Germinal center (tissue), 1 donor: ENCODE results near the gene STAT3.
"Not testable (repeated sequence)": the region's sequence is repeated elsewhere in the genome, so short reads cannot be mapped to it uniquely, and the experiment has no call there.

Source experiments
- DNase-seq: peaks from one replicate; pipeline ENCODE4 v3.0.0; 2012; ENCODE audit warnings: mixed read lengths, low spot score

Gene STAT3

DNA sequence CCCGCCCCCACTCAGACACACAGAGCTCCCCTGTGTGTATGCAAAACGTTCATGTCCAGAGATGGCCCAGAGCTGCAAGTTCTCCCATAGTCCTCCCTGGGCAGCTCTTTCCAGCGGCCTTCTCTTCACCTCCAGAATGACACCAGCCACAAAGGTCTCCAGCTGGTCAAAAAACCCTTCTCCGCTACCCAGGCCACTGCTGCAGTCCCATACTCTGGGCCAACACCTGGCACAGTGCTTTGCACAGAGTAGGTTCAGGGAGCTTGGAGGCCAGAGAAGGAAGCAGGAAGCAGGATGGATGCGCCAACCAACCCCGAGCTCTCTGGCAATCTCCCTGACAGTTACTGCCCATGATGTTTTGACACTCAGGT, 110.9 kb downstream of the STAT3 start:
- no peak for DNase-seq

DNA sequence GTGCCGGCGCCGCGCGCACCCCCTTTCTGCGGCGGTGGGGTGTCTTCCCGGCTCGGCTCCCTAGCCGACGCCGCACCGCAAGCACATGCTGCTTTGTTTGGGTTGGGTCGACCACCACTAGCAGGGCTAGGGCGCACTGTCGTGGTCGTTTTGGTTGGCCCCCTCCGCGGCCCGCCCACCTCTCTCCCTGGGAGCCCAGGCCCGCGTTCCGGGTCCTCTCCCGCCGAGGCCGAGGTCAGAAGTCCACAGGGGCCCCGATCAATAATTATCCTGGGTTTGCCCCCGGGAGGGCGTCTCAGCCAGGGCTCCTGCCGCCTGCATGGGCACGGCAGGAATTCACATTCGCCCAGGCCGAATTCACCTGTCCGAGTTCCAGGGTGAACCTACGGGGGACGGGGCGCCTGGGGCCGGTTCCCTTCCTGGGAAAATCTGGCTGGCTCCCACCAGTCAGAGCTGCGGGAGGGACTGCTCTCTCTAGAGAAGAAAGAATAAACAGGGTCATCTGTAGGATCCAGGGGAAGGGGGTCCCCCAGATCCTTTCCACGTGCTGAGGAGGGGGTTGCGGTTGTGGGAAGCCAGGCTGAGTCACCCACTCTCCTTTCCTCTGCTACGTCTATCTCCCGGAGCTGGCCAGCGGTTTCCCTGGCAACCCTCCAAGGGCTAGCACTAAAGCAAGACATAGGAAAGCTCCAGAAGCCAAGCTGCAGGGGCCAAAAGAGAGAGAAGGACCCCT, 111.5 kb downstream of the STAT3 start:
- DNase-seq: no peak

DNA sequence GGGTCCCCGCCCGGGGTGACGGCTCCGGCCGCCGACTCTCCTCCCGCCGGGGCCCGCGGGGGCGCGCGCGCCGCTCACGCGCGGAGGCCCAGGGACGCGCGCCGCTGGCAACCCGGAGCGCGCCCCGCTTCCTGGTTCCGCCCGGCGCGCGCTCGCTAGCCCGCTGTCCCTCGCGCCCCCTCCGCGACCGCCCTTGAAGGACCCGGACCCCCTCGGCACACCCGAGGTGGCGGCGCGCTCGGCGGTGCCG, 112.0 kb downstream of the STAT3 start, which contains the start of gene STAT5B:
Gene STAT5B (minus strand): TSS at position 33 of the 250 bp plus-strand sequence. CDS start 44,264 bp downstream, outside the sequence.
- peak; percentile 91 for DNase-seq

DNA sequence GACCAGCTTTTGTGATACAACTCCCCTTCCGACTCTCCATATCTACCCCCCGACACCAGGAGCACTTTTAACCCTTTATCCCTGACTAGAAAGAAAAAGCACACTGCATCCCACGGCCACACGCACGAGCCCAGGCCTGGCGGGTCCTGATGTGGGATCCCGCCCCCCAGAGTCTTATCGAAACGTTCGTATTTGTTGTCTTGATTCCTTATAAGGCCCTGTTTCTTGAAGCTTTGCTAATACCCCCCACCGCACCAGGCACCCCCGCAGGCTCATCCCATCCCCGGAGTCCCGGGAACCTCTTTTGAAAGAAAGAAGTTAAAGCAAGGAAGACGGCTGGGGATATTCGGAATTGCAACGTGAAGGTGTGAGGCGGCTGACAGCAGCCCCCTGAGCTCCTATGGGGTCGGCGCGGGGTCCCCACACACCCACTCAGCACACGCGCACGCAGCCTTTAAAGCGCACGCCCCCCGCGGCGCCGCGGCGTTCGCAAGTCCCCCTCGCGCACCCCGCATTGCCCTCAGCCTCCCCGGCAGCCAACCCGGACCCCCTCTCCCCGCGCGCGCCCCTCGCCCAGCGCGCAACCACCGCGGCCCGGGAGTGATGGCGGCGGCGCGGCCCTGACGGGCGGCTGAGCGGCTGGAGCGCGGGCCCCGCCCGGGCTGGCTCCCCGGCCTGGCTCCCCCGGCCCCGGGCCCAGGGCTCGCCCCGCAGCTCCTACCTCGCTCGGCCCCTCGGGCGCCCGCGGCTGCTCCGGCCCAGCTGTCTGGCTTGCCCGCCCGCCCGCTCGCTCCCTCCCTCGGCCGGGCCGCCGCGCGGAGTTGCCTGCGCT, 112.5 kb downstream of the STAT3 start:
- no peak for DNase-seq

DNA sequence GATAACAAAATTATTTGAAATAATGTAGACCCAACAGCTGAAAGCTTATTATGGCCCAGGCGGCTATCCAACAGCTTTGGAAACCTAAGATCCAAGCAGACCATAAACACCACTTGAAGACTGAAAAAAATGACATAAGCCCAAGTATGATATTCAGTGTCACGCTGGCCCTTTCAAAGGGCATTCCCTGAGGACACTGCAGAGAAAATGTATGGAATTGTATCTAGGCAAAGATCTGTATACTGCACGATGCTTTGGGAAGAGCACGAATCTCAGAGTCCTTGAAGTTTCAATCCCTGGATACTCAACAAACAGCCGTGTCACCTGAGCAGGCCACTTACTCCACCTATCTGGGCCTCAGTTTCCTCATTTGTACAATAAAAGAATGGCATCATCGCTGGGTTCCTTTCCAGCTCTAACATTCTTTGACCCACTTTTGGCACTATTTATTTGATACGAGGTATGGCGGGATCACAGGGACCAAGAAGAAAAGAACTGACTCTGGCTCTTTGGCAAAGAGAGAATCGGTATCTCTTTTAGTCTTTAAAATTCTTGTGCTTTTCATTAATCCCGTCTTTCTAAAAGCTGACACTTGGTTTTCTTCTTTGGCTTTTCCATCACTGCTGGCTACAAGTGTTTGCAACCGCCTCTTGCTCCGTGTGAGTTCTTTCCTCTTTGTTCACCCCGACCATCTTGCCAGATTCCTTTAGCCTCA, 113.3 kb downstream of the STAT3 start:
- DNase-seq: no peak

DNA sequence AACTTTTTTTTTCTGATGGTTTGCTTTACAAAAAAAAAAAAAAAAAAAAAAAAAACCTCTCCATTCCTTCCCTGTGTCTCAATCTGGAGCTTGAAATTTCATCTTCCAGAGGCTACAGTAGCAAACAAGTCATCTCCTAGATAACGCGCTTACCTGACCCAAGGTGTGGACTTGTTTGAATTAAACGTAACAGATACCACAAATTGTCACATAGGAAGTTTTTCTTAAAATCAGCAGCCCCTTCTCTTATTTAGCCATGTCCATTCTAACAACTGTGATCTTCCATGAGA, 114.0 kb downstream of the STAT3 start:
- DNase-seq: no peak

DNA sequence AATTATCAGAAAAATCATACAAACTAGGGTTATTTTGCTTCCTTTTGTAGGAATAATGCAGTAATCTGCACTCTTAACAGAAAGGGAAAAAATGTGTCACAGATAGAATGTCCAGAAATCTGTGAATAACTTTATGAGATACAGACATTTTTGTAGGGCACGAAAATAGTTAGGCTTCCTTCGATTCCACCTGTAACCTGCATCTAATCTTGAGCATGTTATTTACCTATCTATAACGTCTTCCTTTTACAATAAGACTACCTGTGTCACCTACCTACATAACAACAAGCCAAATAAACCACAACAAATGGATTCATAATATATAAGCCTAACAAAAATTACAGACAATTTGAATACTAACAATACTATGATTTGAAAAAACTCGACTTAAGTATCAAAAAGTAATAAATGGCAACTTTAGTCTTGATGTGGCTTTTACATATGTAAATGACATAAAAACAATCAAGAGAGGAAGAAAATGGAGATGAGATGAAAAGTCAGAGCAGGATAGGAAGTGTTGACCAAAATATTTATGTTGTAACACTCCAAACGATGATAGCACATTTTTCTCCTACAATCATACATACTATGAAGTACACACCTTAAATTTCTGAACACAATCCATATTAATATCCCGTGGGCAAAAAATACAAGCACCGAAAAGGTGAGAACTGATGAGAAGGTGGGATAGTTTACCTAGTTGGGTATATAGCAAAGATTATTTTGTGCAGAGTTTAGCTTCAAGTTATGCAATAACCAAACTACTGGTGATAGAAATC, 114.6 kb downstream of the STAT3 start:
- DNase-seq: no peak

DNA sequence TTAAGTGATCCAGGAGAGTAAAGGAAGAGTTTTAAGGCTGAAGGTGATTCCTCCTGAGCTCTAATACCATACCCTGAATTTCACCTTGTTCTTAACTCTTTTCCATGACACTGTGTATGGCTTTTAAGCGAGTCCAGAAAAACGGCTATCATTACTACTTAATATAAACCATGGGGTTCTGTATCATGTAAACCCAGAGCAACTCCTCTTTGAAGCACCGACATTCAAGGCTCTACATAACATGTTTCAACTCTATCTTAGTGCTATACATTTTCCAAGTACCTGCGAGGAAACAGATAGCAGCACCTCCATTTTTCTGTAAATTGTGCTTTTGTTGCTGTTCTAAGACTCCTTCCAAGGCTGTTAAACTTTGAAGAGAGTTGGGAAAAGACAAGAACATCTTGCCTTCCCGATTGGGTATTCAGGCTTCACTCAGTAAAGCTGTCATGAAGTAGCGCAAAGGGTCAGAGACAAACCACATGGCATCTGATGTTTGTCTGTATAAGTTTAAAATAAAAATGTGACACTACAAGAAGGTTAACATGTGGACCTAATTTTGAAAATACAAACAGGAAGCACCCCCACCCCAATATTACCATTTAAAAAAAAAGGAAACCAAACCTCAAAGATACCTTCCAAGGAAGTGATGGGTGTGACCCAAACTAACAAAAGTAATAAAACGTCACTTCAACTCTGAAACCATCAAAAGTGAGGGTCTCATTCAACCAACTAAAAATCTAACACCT, 115.9 kb downstream of the STAT3 start:
- no peak for DNase-seq

DNA sequence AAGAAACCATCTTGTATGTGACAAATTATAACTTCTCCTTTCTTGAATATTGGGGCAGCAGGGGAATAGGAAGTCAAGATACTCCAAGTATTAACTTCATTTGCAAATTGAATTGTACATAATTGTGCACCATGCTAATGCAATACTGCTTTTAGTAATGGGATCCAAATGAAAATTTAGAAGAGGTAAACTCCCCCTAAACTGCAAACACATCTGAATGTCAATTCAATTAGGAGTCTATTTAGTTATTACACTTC, 116.5 kb downstream of the STAT3 start:
- no peak for DNase-seq

DNA sequence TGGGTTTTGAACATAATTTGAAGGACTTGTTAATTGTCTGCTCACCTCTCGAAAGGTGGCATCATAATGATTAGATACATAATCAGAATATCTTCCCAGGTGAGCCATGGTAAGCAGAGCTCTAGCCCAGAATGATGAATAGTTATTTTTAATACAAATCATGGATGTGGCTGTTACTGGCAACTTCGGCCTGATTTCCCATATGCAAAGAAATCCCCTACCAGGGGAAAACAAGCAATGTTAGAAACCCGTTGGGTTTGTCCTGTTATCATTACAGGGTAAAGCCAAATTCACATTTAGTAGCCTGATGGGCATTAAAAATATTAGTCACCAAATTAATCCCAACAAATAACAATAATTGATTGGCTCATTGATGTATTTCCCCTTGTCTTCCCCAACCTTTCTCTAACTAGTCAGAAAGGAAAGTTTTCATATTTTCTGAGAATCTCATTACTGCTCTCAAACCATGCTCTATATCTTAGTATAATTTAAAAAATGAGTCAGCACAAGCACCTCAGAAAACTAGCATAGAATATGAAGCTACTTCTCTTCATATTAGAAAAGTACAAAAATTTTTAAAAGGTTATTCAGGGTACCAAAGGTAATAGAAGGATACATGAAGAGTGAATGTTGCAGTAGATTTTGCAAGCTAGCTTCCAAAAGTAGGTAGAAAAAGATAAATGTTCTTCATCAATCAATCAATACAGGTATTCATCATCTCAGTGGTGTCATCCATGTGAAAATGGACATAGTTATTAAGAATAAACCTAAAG, 117.0 kb downstream of the STAT3 start:
- no peak for DNase-seq

DNA sequence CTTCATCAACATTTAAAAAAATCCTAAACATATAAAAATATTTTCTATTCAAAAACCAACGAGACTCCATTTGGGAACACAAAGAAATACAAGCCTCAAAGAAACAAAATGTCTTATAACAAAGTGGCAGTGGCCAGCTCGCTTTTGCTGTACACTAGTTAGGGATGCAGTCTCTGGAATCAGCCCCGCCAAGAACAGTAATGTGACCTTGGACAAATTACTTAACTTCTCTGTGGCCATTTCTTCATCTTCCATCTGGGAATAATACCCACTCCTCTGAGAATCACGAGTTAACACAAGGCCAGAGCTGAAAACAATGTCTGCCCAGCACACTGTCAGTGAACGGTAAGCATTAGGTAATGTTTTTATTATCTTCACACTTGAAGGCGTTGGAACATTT, 117.6 kb downstream of the STAT3 start:
- DNase-seq: no peak

DNA sequence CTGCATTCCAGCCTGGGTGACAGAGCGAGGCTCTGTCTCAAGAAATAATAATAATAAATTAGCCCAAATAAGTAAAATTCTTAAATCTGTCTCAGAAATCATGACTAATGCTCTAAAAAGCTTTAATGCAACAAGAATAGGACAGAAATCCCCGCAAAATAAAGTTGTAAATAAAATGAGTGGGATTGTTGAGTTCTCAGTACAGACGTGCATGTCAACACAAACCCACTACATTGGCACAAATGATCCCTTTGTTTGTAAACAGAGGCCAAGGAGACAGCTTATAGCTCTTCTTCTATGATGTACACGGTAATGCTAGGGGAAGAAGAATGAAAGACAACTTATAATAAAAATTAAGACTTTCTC, 118.1 kb downstream of the STAT3 start:
- no peak for DNase-seq

DNA sequence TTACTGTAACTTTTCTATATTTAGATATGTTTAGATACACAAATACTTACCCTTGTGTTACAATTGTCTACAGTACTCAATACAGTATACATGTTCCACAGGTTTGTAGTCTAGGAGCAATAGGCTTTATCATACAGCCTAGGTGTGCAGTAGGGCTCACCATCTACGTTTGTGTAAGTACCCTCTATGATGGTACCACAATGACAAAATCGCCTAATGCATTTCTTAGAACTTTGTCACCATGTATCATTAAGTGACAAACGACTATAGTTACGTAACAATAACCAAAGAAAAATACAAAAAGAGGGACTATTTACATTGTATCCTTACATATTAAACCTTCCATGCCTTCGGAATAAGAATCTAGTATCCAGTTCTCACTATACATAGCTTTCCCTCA, 120.0 kb downstream of the STAT3 start:
- DNase-seq: no peak

DNA sequence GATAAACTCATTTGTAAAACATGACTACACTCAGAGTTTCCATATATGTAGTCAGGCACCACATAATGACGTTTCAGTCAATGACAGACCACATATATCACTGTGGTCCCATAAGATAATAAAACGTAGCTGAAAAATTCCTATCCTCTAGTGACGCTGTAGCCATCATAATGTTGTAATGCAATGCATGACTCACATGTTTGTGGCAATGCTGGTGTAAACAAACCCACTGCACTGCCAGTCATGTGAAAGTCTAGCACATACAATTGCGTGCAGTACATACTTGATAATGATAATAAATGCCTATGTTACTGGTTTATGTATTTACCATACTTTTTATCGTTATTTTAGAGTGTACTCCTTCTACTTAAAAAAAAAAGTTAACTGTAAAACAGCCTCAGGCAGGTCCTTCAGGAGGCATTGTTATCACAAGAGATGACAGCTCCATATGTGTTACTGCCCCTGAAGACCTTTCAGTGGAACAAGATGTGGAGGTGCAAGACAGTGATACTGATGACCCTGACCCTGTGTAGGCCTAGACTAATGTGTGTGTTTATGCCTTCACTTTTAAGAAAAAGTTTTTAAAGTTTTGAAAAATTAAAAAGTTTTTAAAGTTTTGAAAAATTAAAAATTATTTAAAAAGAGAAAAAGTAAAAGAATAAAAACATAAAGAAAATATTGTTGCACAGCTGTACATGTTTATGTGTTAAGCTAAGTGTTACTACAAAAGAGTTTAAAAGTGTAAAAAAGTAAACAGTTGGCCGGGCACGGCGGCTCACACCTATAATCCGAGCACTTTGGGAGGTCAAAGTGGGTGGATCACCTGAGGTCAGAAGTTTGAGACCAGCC, 121.1 kb downstream of the STAT3 start:
- no peak for DNase-seq

DNA sequence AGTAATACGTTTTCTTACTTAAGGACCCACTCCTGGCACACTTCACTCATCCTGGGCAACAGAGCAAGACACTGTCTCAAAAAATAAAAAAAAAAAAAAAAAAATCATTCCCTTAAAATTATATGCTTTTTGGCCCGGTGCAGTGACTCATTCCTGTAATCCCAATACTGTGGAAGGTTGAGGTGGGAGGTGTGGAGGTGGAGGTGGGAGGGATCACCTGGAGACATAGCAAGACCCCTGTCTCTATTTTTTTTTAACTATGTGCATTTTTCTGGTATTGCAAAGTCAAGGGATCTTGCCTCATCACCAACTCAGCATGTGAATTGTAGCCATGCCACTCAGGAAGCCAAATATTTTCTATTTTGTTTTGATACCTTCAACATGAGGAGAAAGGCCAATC, 121.8 kb downstream of the STAT3 start:
- DNase-seq: no peak

DNA sequence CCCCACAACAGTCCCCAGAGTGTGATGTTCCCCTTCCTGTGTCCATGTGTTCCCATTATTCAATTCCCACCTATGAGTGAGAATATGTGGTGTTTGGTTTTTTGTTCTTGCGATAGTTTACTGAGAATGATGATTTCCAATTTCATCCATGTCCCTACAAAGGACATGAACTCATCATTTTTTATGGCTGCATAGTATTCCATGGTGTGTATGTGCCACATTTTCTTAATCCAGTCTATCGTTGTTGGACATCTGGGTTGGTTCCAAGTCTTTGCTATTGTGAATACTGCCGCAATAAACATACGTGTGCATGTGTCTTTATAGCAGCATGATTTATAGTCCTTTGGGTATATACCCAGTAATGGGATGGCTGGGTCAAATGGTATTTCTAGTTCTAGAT, 123.9 kb downstream of the STAT3 start:
- not testable (repeated sequence) for DNase-seq
